ENCODE results near the gene CASP8. TPM values are rescaled to one million over a fixed set of nuclear protein-coding genes. Genes with fewer than 3 reads are reported as not detected.

Gene CASP8
- polyA plus RNA-seq, 3 donors = 11.5 to 14.3 (median 12.8) TPM

DNA sequence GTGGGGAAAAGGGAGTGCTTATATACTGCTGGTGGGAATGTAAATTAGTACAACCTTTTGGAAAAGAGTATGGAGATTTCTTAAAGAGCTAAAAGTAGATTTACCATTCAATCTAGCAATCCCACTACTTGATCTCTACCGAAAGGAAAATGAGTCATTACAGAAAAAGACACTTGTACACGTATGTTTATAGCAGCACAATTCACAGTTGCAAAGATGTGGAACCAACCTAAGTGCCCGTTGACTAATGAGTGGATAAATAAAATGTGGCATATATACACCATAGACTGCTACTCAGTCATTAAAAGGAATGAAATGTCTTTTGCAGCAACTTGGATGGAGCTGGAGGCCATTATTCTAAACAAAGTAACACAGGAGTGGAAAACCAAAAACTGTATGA, 67.3 kb downstream of the CASP8 start:
- DNase-seq = no peak

DNA sequence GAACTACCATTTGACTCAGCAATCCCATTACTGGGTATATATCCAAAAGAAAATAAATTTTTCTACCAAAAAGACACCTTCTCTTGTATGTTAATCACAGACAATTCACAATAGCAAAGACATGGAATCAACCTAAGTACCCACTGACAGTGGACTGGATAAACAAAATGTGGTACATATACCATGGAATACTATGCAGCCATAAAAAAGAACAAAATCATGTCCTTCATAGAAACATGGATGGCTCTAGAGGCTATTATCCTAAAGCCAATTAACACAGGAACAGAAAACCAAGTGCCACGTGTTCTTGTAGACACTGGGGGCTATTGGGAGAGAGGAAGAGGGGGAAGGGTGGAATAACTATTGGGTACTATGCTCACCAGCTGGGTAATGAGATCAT, 69.1 kb downstream of the CASP8 start:
- no peak for DNase-seq

Other genes with a start within 250 kb of the CASP8 start
- gene HYCC2, start 188.9 kb upstream of the CASP8 start, polyA plus RNA-seq (ENCODE audit: insufficient read length in 3 of 3) = 10 to 100 TPM; 10.0 to 17.8 (median 16.3) TPM
- 100 to 1,000 TPM in 2 of 3 donors, 10 to 100 TPM in 1; 97.3 to 119 (median 106) TPM for gene NDUFB3, start 188.5 kb upstream of the CASP8 start, polyA plus RNA-seq (ENCODE audit: insufficient read length in 3 of 3)
- 10 to 100 TPM; 42.1 to 84.4 (median 81.6) TPM for gene CFLAR, start 144.4 kb upstream of the CASP8 start, polyA plus RNA-seq (ENCODE audit: insufficient read length in 3 of 3)
- 10 to 100 TPM in 2 of 3 donors, 1 to 10 TPM in 1; 7.0 to 11.1 (median 10.1) TPM for gene CASP10, start 77.4 kb upstream of the CASP8 start, polyA plus RNA-seq (ENCODE audit: insufficient read length in 3 of 3)
- 1 to 10 TPM; 1.6 to 4.8 (median 2.9) TPM for gene FLACC1, start 96.8 kb downstream of the CASP8 start, polyA plus RNA-seq (ENCODE audit: insufficient read length in 3 of 3)
- 10 to 100 TPM; 36.6 to 45.8 (median 41.5) TPM for gene TRAK2, start 190.9 kb downstream of the CASP8 start, polyA plus RNA-seq (ENCODE audit: insufficient read length in 3 of 3)
- 100 to 1,000 TPM in 2 of 3 donors, 10 to 100 TPM in 1; 63.8 to 110 (median 101) TPM for gene STRADB, start 191.2 kb downstream of the CASP8 start, polyA plus RNA-seq (ENCODE audit: insufficient read length in 3 of 3)